DMS53 (cell line): ENCODE data around the gene CRISPLD2.

Experiments used
- DNase-seq: peaks from one replicate; lab custom pipeline; 2025; lab: John Stamatoyannopoulos, UW

CRISPLD2 gene

DNA sequence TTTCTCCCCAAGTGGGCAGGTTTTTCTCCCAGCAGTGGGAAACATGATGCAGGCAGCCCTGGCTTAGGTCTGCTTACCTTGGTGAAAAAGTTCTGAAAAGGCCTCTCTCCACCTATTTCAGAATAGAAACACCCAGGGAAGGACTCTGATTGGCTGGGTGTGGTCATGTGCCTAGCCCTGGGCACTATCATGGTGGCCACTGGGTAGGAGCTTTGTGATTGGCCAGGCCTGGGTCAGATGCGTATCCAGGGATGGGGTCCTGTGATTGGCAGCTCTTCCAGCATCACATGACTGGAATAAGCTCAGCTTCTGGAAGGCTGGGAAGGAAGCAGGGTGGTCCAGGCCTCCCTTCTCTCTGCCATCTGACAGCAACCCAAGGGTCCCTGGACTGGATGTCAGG, 138.0 kb downstream of the CRISPLD2 start:
- DNase-seq = no peak
